HFF-Myc (cell line): ENCODE measurements around the gene PDHA2.
"Not testable (repeated sequence)": the region's sequence is repeated elsewhere in the genome, so short reads cannot be mapped to it uniquely, and the experiment has no call there.

Experiments
- DNase-seq: peaks from one replicate; pipeline ENCODE4 v3.0.0-alpha.2; 2011; ENCODE audit warnings: low read depth; ENCODE audit errors: extremely low read depth
- H3K4me3 ChIP-seq: replicated peaks from 2 replicates; pipeline ENCODE4 v1.5.1; 2011; ENCODE audit warnings: low read depth, mild to moderate bottlenecking, control low read depth, low read length
- CTCF ChIP-seq: IDR thresholded peaks from 2 replicates; pipeline ENCODE4 v1.5.1; 2012; ENCODE audit warnings: mild to moderate bottlenecking, low read depth, low read length, control low read depth; ENCODE audit errors: missing control alignments

PDHA2 gene

GRCh38 chr4:95833711-95834194 is 6.1 kb upstream of the PDHA2 start:
- TF ChIP-seq CTCF: no peak
- DNase-seq: no peak

GRCh38 chr4:95835672-95836071 is 4.2 kb upstream of the PDHA2 start:
- DNase-seq: no peak
- H3K4me3 ChIP-seq: no peak overlapping the region
- no peak for TF ChIP-seq CTCF

More at GRCh38 chr4:95833711-95834194, 6.1 kb upstream of the PDHA2 start:
- no peak overlapping the region for H3K4me3 ChIP-seq

- no peak overlapping the region for H3K4me3 ChIP-seq
- TF ChIP-seq CTCF: no peak
- DNase-seq: no peak
Observed at GRCh38 chr4:95838192-95838591, 1.7 kb upstream of the PDHA2 start.

- no peak overlapping the region for H3K4me3 ChIP-seq
- TF ChIP-seq CTCF: no peak
- no peak for DNase-seq
Observed at GRCh38 chr4:95847908-95848460, 8.1 kb downstream of the PDHA2 start.

GRCh38 chr4:95850161-95850560 is 10.3 kb downstream of the PDHA2 start:
- no peak overlapping the region for H3K4me3 ChIP-seq
- DNase-seq: no peak
- TF ChIP-seq CTCF: no peak

- TF ChIP-seq CTCF: no peak
- H3K4me3 ChIP-seq: no peak overlapping the region
- DNase-seq: no peak
Observed at GRCh38 chr4:95857761-95858160, 17.9 kb downstream of the PDHA2 start.

GRCh38 chr4:95867919-95868318 is 28.0 kb downstream of the PDHA2 start:
- no peak overlapping the region for H3K4me3 ChIP-seq
- TF ChIP-seq CTCF: no peak
- DNase-seq: no peak

GRCh38 chr4:95869414-95869813 is 29.5 kb downstream of the PDHA2 start:
- H3K4me3 ChIP-seq, DNase-seq: not testable (repeated sequence)
